HG02763 (cell line): ENCODE results near the gene PLCG2.
"Not testable (repeated sequence)": the region's sequence is repeated elsewhere in the genome, so short reads cannot be mapped to it uniquely, and the experiment has no call there.

Experiments used
- ATAC-seq: cut with Tn5 transposase; IDR thresholded peaks from one replicate; pipeline ENCODE4 v1.9.1; 2021; ENCODE audit warnings: mild to moderate bottlenecking, moderate library complexity; ENCODE audit not compliant: unreplicated experiment

Gene PLCG2

DNA sequence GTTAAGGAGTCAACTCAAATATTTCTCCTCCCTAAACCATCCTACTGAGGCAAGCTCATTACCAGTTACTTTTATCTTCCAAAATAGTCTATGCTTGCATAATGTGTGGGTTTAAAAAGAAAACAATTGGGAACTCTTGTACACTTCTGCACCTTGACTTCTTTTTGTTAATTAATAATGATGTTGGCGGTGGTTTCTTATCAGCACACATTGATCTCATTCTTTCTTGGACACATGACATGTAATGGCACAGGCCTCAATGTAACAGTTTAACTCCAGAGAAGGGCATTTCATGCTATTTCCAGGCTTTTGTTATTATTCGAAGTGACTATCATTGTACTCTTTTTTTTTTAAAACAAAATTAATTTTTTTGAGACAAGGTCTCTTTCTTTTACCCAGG is 7.8 kb downstream of the PLCG2 start:
- no peak for ATAC-seq

- no peak for ATAC-seq
These were observed 8.6 kb downstream of the PLCG2 start for GRCh38 chr16:81787659-81788058.

GRCh38 chr16:81790277-81790676 is 11.2 kb downstream of the PLCG2 start:
- no peak for ATAC-seq

DNA sequence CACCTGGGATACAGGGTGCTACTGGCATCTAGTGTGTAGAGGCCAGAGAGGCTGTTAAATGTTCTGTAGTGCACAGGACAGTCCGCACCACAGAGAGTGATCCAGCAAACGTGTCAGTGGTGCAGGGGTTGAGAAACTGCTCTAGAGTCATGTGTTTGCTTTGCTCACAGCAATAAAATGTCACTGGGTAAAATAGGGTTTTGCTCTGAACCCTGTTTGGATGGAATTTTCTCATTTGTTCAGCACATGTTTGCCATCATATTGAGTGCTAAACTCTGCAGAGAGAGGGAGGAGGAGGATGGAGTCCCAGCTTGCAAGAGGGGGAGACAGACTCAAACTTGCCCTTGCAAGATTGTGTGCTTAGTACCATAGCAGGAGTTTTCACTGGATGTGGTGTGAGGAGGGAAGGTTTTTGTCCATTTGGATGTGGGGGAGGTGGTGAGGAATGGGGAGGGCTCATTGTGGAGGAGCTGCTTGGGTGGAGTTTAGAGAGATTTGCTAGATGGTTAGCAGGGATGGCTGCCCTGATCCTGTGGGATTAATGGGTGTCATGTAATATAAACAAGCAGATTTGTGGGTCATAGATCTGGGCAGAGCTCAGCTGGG is 11.8 kb downstream of the PLCG2 start:
- ATAC-seq, result no peak

DNA sequence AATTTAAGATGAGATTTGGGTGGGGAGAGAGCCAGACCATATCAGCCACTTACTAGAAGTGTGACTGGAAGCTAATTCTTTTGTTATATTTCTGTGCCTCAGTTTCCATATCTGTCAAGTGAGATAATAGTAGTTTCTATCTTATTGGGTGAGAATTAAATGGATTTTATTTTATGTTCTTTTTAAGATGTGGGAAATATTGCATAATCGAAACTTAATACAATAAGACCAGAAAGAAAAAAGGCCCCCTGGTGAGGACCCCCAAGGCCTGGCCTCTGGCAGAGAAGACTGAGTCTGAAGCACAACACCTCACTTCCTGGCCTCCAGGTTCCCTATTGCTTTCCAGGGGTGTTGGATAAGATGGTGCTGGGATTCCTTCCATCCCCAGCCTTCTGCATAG is 13.7 kb downstream of the PLCG2 start:
- ATAC-seq, result no peak

- ATAC-seq, result no peak
These were observed 16.1 kb downstream of the PLCG2 start for GRCh38 chr16:81795193-81795592.

GRCh38 chr16:81796035-81796434 is 16.9 kb downstream of the PLCG2 start:
- no peak for ATAC-seq

DNA sequence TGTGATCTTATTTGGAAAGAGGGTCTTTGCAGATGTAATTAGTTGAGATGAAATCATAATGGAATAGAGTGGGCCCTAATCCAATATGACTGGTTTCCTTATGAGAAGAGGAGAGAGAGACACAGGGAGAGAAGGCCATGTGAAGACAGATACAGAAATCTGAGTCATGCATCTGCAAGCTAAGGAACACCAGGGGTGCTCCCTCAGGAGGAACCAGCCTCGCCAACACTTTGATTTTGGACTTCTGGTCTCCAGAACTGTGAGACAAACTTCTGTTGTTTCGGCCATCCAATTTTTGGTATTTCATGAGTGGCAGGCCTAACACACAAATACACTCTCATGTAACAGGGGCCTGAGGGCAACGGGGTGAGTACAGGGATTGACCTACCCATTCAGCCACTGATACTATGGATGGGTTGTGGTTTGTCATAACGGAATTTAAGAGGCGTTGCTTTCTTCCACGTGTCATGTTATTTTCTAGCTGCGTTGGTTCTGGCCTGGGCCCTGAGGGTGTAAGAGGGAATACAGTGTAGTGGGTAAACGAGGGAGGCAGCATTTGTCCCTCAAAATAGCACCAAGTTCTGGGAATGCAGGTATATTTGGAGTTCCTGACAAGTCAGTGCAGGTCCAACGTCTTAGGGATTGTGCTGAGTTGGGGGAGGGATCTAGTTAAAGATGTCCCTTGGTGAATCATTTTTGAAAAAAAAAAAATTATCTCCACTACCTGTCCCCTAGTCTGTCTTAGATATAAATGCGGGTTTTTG is 17.7 kb downstream of the PLCG2 start:
- ATAC-seq, result no peak

GRCh38 chr16:81797443-81797842 is 18.4 kb downstream of the PLCG2 start:
- ATAC-seq, result peak; percentile 46

DNA sequence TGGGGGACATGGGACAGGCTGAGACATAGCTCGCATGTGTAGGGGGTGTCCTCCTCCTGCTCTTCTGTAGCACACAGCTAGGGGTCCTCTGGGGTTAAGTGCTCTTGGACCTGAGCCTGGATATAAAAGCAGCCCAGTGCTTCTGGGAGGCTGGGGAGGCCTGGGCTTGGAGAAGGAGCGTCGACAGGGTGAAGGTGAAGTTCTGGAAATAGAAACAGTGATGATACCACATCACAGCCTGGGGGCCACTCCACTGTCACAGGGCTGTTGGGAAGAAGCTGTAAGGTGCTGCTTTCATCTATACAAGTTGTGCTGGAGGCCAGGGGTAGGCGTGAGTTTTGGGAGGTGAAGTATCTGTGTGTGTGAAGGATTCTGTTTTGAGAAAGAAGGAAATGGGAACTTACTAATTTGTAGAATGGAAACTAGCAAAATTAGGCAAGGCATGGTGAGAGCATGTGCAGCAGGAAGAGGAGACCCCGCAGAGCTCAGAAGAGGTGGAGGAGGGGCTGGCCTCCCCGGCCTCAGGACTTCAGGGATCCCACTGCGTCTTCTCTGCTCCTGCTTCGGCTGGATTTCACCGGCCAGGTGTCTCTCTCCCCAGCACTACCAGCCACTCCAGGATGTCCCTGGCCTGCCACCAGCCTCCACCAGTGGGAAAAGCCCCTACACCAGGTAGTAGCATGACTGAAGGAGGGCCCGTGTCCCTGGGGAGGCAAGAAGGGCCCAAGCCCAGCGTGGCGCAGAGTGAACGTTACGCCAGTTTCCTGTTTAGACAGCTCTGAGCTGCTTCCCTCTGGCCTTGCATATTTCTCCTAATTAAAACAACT is 19.4 kb downstream of the PLCG2 start:
- peak; percentile 37 for ATAC-seq

GRCh38 chr16:81799138-81799504 is 20.0 kb downstream of the PLCG2 start:
- no peak for ATAC-seq

DNA sequence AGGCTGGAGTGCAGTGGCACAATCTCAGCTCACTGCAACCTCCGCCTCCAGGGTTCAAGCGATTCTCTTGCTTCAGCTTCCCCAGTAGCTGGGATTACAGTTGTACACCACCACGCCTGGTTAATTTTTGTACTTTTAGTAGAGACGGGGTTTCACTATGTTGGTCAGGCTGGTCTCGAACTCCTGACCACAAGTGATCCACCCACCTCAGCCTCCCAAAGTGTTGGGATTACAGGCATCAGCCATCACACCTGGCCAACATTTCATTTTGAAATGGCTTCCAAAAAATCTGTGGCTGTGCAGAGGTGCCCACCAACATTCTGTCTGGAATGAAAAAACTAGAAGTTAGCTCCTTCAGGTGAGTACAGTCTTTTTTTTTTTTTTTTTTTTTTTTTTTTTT is 22.6 kb downstream of the PLCG2 start:
- ATAC-seq, result not testable (repeated sequence)

DNA sequence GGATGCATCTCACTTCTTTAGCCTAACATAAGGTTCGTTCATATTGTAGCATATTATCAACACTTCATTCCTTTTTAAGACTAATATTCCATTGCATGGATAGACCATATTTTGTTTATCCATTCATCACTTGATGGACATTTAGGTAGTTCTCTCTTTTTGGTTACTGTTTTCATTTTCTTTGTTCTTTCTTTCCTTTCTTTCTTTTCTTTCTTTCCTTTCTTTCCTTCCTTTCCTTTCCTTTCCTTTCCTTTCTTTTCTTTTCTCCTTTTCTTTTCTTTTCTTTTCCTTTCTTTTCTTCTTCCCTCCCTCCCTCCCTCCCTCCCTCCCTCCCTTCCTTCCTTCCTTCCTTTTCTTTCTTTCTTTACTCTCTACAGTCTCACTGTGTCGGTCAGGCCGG is 24.2 kb downstream of the PLCG2 start:
- no peak for ATAC-seq

DNA sequence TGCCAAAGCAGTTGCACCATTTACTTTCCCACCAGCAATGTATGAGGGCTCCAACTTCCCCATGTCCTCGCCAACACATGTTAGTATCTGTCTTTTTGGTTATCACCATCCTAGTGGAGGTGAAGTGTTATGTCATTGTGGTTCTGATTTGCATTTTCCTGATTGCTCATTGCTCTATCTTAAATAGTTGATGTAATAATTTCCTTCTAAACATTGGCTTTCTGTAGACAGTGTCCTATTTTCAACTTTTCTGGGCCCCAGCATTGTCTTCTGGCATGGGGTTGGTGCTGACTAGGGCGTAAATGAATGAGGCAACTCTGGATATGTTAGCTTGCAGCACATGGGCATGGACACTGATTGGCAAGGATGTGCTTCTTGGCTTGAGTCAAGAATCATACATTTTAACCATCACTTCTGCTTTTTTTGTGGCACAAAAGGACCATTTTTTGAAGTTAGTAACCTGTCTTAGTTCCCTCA is 25.1 kb downstream of the PLCG2 start:
- ATAC-seq, result no peak

DNA sequence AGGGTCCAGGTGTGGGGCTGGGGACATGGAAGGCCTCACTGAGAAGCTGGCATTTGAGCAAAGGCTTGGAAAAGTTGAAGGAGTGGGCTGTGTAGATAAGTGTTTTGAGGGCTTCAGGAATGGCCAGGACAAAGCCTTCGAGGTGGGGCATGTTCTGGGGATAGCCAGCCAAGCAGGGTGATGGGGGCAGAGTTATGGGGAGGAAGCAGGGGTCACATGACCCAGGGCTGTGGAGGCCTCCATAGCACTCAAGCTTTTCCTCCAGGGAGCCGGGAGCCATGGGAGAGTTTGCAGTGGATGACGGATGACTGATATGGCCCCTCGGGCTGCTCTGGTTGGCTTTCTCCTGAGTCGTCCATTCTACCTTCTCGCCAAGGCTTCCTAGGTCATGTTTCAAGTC is 27.6 kb downstream of the PLCG2 start:
- ATAC-seq, result no peak

GRCh38 chr16:81807767-81808358 is 28.8 kb downstream of the PLCG2 start:
- no peak for ATAC-seq

DNA sequence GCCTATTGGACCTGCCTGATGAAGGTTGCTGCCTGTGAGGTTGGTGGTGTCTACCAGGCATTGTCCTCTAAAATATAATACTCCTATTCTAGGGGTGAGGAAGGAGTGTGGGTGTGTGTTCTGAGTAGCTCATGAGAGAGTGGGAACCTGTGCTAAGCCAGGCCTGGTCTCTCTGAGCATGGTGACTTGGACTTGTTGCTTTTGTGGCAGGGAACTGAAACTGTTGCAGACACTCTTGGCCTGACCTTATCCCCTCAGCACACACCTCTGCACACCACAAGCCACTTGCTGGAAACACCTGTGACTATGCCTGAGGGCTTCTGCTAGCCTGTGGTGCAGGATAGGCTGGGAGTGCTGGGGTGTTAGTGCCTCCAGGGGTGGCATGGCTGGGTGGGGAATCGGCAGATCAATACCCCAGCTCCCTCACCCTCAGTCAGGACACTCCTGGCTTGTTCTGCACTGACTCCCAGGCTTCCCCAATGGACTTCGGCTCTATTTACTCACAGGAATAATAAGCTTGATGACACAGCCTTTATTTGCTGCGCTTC is 29.9 kb downstream of the PLCG2 start:
- ATAC-seq, result peak; percentile 61

DNA sequence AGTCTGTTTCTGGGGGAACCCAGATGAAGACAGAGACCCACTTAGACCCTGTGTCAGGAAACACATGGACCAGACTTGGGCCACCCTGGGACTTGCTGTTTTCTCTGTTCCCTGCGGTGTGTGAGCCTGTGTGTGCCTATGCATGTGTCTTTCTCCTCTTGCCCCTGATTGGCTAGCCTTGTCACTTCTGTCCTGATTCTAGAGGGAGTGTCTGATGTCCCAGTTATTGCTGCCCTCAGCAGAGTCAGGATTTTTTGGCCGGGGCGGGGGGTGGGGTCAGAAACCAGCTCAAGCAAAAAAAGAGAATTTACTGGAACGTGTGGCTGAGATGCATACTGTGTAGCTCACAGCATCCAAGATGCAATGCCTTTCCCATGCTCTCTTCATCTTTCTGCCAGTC is 30.5 kb downstream of the PLCG2 start:
- ATAC-seq, result no peak

DNA sequence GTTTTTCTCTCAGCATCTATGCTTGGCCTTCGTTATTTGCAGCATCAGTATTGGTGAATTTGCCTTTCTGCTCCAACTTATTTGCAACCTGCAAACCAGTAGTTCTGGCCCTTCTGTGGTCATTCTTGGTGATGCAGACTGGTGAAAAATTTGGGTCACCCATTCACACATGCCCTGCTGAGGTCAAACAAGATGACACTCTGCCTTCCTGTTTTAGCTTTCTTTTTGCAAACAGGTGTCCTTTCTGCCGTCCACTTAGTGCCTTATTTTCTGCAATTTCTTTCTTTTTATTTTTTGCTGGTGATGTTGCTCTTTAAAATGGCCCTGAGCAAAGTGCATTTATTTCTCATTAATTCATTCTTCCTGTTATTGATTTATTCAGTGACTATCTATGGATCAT is 31.3 kb downstream of the PLCG2 start:
- ATAC-seq, result peak; percentile 30

DNA sequence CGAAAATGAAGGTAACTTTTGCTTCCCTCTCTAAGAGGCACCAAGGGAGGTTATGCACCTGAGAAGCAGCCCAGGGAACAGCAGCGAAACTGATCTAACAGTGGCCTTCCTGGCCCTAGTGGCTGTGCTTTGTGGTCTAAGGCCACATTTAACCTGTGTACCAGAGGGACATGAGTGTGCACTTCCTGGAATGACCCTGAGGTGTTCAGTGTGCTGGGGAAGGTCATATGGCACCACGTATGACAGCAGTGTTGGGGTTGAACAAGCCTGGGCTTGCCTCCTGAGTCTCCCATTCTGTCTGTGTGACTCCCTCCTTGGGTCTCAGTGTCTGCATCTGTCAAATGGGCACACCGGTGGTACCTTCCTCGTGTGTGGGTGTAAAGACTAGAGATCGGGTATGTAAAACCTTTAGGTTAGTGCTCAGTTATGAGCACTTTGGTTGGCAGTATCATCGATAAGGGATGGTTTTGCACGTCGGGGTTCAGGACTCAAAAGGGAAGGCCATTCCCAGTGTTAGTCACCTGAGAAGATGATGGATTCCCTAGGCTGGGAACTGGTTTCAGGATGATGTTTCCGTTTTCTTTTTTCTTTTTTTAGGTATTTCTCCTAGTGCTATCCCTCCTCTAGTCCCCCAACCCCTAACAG is 31.9 kb downstream of the PLCG2 start:
- peak; percentile 21 for ATAC-seq

DNA sequence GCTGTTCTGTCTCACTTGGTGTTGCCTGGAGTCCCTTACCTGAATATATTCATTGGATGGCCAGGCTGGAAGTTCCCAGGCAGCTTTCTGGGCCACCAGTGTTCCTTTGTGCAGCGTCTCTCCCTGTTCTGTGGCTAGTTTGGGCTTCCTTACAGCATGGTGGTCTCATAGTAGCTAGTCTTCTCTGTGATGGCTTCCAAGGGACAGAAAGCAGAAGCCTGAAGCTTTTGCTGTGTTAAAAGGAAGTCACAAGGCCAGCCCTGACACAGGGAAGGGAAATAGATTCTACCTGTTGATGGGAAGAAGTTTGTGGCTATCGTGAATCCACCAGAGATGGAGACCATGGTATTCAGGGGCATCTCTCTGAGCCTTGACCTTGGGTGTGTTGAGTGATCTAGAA is 34.6 kb downstream of the PLCG2 start:
- ATAC-seq, result no peak
